Measurements from ENCODE around the gene ZNF860.

Gene ZNF860

GRCh38 chr3:31981206-31982181, at the start of gene ZNF860, which contains the start of gene OSBPL10:
Gene ZNF860, plus strand, starts transcription at chr3:31981750. Its CDS starts 7,330 bp downstream, at chr3:31989080.
Gene OSBPL10, minus strand, starts transcription at chr3:31981262. Its CDS starts 83 bp downstream, at chr3:31981179.
- peak; percentile 15 to 28 for DNase-seq

DNA sequence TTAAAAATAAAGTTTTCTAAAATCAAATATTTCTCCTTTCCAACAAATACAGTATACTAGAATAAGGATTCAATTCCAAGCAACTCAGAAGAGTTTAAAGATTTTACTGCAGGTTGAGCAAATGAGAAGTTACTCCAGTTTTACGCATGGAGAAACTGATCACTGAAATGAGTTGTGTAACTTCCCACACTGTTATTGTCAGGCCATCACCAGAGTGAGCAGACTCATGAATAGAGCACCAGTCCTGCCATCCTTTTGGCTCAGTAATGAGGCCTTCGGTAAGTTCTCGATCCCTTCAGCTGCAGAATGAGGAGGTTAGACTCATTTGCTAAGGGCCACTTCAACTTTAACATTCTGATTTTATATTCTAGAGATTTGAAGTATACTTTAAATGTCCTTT, 48.6 kb upstream of the ZNF860 start:
- DNase-seq: no peak

DNA sequence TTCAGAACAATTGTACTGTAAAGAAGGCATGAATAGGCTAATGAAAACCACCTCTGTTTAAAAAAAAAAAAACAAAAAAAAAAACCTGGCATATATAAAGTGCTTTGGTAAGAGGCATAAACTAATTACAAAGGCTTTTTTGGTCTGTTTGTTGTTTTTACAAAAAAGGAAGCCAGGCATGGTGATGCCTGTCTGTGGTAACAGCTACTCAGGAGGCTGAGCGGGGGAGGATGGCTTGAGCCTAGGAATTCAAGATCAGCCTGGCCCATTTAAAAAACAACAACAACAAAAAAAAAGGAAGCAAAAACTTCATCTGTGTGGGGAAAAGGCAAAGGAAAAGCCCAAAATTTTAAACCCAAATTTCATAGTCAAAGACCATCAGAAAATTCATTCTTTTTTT, 47.5 kb upstream of the ZNF860 start:
- peak; percentile 2 to 17 for DNase-seq

- no peak for DNase-seq
Measured at GRCh38 chr3:31934866-31935265, 46.7 kb upstream of the ZNF860 start.

DNA sequence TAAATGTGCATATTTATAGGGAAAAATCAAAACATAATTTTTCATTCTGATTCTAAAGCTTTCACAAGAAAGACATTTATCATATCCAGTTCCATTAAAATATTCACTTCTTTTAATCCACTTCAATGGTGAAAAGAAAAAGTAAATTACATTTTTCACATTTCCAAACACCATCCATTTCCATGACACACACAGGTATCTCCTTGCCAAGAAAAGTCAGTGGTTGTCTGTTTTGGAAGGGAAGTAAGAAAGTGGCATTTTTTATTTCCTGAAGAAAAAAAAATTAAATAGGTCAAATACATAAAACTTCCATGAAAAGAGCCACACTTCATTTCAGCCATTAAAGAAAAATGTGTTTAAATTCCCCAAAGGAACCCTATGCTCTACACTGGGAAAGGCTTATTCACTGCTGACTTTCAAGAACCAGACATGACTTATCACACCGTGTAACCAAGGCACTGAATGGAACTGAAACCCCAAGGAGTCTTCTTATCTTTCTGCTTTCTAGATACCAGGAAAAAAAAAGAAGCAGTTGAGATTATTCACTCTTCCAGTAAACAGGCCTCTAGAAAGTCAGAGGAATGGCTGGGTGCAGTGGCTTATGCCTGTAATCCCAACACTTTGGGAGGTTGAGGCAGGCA, 45.0 kb upstream of the ZNF860 start:
- DNase-seq: no peak

DNA sequence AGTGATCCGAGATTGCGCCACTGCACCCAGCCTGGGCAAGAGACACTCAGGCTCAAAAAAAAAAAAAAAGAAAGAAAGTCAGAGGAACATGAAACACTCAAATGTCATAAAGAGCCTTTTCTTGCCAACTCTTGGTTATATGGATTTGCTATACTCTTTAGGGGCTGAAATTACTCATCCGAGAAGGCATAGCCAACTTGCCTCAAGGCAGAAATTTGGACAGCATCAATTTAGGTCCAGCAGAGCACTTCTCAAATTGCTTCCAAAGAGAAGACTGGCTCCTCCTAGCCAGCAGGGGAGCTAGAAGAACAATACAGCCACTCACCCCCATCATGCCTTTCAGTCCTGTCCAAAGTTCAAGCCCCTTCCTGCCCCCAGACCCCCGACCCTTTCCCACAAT, 44.3 kb upstream of the ZNF860 start:
- no peak for DNase-seq

GRCh38 chr3:31942446-31942845, 39.1 kb upstream of the ZNF860 start:
- DNase-seq: no peak

GRCh38 chr3:31943041-31943440, 38.5 kb upstream of the ZNF860 start:
- no peak for DNase-seq

DNA sequence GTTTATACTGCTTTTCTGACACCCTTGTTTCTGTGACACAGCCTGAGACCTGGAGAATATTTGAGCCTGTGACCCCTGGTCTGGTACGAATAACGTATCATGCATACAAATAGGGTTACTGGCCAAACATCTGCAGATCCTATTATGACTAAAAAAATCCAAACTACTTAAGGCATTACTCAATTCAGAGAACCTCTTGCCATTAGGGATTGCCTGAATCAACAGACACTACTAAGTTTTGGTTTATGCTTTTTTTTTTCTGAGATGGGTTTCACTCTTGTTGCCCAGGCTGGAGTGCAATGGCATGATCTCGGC, 35.9 kb upstream of the ZNF860 start:
- no peak for DNase-seq

GRCh38 chr3:31946484-31947081, 35.0 kb upstream of the ZNF860 start:
- DNase-seq: no peak

- no peak for DNase-seq
Measured at GRCh38 chr3:31947162-31947561, 34.4 kb upstream of the ZNF860 start.

- no peak for DNase-seq
Measured at GRCh38 chr3:31947671-31948091, 33.9 kb upstream of the ZNF860 start.

DNA sequence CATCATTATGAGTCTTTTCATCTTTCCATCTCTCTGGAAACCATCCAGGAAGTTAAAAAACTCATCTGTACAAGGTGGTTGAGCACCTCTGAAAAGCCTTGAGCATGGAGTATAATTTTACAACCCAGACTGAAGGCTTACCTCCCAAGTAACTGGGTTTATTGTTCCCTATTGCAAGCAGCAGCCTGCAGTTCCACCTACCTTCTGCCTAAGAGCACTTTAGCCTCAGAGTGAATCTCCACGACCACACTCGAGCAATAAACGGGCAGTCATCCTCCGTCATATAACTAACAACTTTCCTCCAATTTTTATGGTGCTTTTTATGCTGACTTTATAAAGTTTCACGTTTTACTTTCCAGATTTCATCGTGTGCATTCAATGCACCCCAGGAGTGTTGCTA, 33.3 kb upstream of the ZNF860 start:
- DNase-seq: no peak

DNA sequence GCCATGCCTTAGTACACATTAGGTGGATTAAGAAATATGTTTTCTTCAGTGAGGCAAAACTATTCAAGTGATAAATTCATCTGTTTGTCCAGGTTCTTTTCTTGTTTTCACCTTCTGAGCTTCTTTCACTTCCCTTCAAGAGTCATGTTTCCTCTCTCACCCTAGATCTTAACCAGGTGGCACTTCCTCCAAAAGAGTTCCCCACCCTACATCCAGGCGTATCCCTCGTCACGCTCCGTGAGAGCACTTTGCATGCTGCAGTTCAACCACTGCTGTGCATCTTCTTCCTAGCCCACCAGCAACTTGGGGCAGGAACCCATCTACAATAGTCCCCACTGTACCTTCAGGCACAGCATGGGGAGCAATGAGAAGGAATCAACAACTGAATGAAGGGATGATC, 29.3 kb upstream of the ZNF860 start:
- no peak for DNase-seq

- DNase-seq: no peak
Measured at GRCh38 chr3:31953091-31953490, 28.5 kb upstream of the ZNF860 start.

DNA sequence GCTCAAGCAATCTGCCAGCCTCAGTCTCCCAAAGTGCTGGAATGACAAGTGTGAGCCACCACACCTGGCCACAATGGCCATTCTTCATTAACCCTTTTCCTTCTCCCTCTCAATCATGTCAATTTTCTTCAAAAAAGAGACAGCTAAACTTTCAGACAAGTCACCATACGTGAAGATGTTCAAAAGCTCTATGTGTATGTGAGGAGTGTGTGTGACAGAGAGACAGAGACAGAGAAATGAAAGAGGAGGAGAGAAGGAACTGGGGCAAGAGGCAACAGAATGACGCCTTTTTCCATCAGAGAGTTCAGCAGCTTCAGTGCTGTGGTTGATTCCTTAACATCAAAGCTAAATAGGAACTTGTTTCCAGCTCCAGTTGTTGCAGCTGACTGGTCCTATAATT, 27.9 kb upstream of the ZNF860 start:
- DNase-seq: no peak

DNA sequence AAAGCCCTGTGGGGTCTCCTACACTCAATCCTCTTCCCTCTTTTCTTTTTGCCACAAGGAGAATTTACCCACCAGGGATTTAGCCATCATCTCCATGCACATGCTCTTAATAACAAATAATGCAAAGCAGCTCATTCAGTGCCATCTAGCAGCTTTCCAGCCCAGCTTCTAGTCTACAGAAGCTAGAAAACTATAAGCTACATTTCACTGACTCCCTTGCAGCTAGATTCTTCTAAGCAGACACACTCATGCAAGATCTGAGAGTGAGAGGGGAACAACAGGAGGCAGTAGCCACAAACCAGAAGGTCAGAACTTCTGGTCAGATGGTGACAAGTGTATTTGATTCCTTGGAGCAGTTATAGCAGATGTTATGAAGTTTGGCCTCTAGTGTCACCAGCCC, 26.0 kb upstream of the ZNF860 start:
- no peak for DNase-seq

GRCh38 chr3:31957106-31957505, 24.4 kb upstream of the ZNF860 start:
- no peak for DNase-seq

GRCh38 chr3:31958701-31959152, 22.8 kb upstream of the ZNF860 start:
- no peak for DNase-seq

- no peak for DNase-seq
Measured at GRCh38 chr3:31959251-31959650, 22.3 kb upstream of the ZNF860 start.

- DNase-seq: no peak
Measured at GRCh38 chr3:31959951-31960792, 21.4 kb upstream of the ZNF860 start.

DNA sequence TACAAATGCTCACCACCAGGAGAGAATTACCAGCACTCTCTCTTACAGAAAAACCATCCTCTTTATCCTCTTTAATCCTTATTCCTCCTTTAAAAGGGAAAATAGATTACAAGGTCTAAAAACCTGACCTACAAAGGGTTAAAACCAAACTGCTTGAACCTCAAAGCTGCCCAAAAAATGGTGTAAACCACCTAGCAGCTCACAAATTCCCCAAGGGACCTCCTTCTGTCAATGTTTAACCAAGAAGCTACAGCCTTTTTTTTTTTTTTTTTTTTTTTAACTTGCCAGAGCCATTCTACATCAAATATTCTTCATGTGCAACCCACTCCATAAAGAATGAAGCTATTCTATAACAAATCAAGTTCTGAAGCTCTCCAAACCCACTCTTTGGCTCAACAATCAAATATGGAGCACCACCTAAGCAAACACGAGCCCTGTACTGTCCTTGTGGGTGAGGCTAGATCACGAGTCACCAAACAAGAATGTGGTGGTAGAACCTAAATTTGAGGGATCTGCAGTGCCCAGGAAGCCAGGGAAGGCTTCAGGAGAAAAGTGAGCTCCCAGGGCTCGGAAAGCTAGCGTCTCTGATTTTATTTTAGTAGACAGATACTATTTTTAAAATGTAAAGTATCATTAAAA, 20.6 kb upstream of the ZNF860 start:
- no peak for DNase-seq
